Measurements from ENCODE around the gene FLT1. TPM values are rescaled to one million over a fixed set of nuclear protein-coding genes. Genes with fewer than 3 reads are reported as not detected.

FLT1 gene
- total RNA-seq, 2 experiments from 2014 or later = 21.7 to 27.4 TPM

DNA sequence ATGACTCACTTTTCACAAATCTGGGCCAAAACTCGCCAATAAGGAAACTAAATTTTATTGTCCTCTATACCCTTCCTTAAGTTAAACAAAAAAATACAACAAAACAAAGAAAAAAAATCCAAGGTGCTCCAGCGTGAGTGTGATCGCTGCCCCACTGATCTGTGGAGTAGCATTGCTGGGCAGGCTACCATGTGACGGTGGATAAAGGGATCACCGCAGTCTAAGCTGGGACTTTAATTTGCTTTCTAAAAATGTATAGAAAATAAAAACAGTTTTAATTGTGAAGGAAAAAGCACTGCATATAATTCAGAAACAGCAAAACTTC, 92.9 kb downstream of the FLT1 start:
- DNase-seq = no peak
- Mint-ChIP-seq H3K27ac (no peak overlapping the region), H3K9me3 (ENCODE audit: low read depth) (no peaks in the 10 kb centered on the region), H3K36me3 (ENCODE audit: low read depth) (peaks cover 13% of the 10 kb centered on the region), H3K4me1 (peaks cover 9% of the 10 kb centered on the region), H3K4me3 (no peak overlapping the region), H3K27me3 (peaks cover 2% of the 10 kb centered on the region)
- ChIA-PET CTCF (interaction anchor here (1.3 kb wide), 1 partner anchor 91 kb away, joined by 4 read pairs; no protein-coding TSS in a partner anchor), POLR2A (no interaction called here)
- intact Hi-C loops (cut with DNase I, micrococcal nuclease) = loop anchor here in 1 of 2 experiments (10.0 kb wide), 1 partner anchor 233 kb away; no protein-coding TSS in a partner anchor
- no peak for ATAC-seq

DNA sequence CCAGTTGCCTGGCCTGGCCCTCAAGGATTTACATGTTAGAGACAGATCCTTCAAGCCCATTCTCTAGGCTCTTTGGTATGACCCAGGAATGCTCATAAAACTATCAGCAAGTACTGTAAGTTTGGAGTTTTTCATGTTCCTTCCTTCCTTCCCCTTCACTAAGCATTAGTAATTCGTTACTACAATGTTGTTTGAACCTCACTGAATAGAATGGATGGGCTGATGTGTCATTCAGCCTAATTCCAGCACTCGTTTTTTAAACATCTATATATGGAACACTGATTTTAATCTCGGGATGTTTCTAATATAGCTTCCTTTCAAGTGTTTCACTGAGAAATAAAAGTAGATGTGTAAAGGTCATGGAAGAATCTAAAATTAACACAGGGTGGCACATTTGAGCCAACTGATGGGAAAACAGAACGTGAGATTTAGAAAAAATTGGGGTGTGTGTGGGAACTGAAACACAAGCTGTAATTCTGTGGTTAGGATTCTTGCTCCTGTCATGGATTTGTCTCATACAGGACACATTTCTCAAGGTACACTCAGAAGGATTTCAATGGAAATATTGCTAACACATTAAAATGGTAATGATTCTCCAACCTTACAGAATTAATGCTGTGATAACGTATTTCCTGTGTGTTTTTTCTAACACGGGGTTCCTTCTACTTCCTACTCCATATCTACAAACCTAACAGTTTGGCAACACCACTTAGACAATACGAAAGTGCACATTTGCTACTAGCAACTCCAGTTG, 93.4 kb downstream of the FLT1 start:
- no peak overlapping the region for H3K4me3 Mint-ChIP-seq
- POLR2A ChIA-PET = no interaction called here
- H3K4me1 Mint-ChIP-seq = peaks cover 9% of the 10 kb centered on the region
- CTCF ChIA-PET = interaction anchor here (1.3 kb wide), 1 partner anchor 92 kb away, joined by 4 read pairs; no protein-coding TSS in a partner anchor
- H3K27me3 Mint-ChIP-seq = peaks cover 2% of the 10 kb centered on the region
- ATAC-seq (peak; percentile 60), DNase-seq (no peak)
- intact Hi-C loops (cut with DNase I, micrococcal nuclease) = loop anchor here in 1 of 2 experiments (10.0 kb wide), 1 partner anchor 233 kb away; no protein-coding TSS in a partner anchor
- peak overlapping the region; percentile 47 for H3K27ac Mint-ChIP-seq
- H3K36me3 Mint-ChIP-seq (ENCODE audit: low read depth) = peaks cover 17% of the 10 kb centered on the region
- no peaks in the 10 kb centered on the region for H3K9me3 Mint-ChIP-seq (ENCODE audit: low read depth)

DNA sequence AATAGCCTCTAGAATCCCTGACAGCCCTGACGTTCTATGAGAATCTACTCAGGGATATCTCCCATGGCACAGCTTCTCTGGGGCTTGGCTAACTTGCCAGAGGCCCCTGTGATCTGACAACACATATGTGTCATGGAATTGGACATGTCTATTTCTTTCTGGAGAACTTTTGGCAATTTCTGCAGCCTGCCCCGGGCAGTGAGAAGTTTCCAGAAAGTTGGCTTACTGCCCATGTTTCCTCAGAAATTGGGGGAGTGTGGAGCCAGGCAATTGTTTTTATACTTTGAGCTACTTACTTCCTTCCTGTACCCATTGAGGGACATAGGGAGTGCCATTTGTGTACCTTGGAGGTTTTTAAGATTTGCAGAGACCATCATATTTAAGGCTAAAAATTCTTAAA, 98.9 kb downstream of the FLT1 start:
- Mint-ChIP-seq H3K9me3 (ENCODE audit: low read depth) (no peaks in the 10 kb centered on the region), H3K4me1 (no peaks in the 10 kb centered on the region), H3K27ac (no peak overlapping the region), H3K27me3 (no peaks in the 10 kb centered on the region), H3K36me3 (ENCODE audit: low read depth) (peaks cover 9% of the 10 kb centered on the region), H3K4me3 (no peak overlapping the region)
- DNase-seq (no peak), ATAC-seq (no peak)
- ChIA-PET POLR2A (interaction anchor here (0.6 kb wide), 1 partner anchor 343 kb away, joined by 5 read pairs; no protein-coding TSS in a partner anchor), CTCF (no interaction called here)
- intact Hi-C loops (cut with DNase I, micrococcal nuclease) = no loop called here

DNA sequence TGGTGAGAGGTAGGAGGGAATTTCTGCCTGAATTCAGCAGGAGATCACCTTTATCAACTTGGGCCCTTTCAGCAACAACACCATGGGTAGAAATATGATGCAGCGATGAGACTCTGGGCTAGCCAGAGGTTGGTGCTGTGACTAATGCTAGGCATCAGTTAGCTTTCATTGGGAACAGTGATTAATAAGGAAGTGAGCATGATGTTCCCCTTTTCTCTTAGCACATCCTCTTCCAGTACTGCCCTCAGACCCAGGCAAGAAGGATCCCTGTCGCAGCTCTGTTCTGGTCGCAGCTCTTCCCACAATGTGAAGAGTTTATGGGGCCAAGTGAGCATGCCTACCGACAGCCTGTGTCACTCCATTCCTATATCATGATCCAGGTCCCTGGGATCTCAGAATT, 100.5 kb downstream of the FLT1 start:
- Mint-ChIP-seq H3K36me3 (ENCODE audit: low read depth) (peaks cover 15% of the 10 kb centered on the region), H3K4me1 (no peaks in the 10 kb centered on the region), H3K4me3 (no peak overlapping the region), H3K27me3 (no peaks in the 10 kb centered on the region), H3K9me3 (ENCODE audit: low read depth) (no peaks in the 10 kb centered on the region), H3K27ac (no peak overlapping the region)
- ATAC-seq (no peak), DNase-seq (no peak)
- ChIA-PET CTCF (no interaction called here), POLR2A (no interaction called here)
- intact Hi-C loops (cut with DNase I, micrococcal nuclease) = no loop called here

DNA sequence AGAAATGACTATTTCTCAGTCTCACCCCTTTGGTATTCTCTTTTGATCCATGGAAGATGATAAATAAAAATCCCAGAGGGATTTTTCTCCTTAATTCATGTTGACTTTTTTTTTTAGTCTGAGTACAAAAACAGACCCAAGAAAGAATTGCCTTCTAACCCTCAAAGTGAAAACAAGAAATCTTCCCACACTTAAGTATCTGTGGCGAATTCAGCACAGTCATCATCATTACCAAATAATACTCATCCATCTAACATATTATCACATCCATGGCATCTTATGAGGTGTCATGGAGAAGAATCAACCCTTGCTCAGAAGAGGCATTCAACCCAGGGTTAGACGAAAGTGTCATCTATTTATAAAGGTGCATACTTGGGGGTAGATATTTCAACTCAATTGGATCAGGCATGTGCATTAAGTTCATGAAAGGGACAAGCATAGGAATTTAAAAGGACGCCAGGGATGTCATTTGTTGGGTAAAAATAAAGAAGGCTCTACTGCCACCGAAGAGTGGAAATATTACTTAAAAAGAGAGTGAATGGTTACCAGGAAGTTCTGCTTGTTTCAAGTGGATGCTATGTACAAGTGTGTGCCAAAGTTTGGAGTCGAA, 101.9 kb downstream of the FLT1 start:
- H3K4me3 Mint-ChIP-seq = no peak overlapping the region
- H3K27me3 Mint-ChIP-seq = no peaks in the 10 kb centered on the region
- no peak overlapping the region for H3K27ac Mint-ChIP-seq
- DNase-seq (no peak), ATAC-seq (no peak)
- no peaks in the 10 kb centered on the region for H3K4me1 Mint-ChIP-seq
- H3K9me3 Mint-ChIP-seq (ENCODE audit: low read depth) = no peaks in the 10 kb centered on the region
- H3K36me3 Mint-ChIP-seq (ENCODE audit: low read depth) = peaks cover 15% of the 10 kb centered on the region
- CTCF ChIA-PET = interaction anchor here (1.1 kb wide), 1 partner anchor 404 kb away, joined by 3 read pairs; no protein-coding TSS in a partner anchor
- POLR2A ChIA-PET = no interaction called here
- intact Hi-C loops (cut with DNase I, micrococcal nuclease) = no loop called here

DNA sequence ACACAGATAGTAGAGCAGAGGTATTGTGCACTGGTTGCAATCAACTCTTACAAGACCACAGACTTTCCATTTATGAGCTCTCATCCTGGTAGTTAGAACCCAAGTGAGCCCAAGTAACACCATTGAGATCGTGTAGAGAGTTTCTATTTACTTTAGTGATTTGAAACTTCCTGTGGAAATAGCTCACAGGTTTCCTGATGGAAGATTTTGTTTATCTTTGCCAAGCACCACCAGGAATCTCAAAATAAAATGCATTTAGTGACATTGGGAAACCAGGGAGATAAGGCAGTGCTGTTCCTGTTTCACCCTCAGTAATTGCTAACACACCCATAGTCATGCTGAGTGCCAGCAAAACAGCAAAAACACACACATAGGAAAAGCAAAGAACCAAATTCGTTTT, 102.5 kb downstream of the FLT1 start:
- CTCF ChIA-PET = interaction anchor here (1.1 to 1.3 kb wide), 2 partner anchors 11 to 404 kb away, joined by 3 read pairs; no protein-coding TSS in a partner anchor
- no peak overlapping the region for H3K4me3 Mint-ChIP-seq
- intact Hi-C loops (cut with DNase I, micrococcal nuclease) = no loop called here
- ATAC-seq = no peak
- no peak for DNase-seq
- H3K9me3 Mint-ChIP-seq (ENCODE audit: low read depth) = no peaks in the 10 kb centered on the region
- POLR2A ChIA-PET = no interaction called here
- H3K4me1 Mint-ChIP-seq = no peaks in the 10 kb centered on the region
- H3K27ac Mint-ChIP-seq = no peak overlapping the region
- H3K36me3 Mint-ChIP-seq (ENCODE audit: low read depth) = peaks cover 15% of the 10 kb centered on the region
- H3K27me3 Mint-ChIP-seq = no peaks in the 10 kb centered on the region

DNA sequence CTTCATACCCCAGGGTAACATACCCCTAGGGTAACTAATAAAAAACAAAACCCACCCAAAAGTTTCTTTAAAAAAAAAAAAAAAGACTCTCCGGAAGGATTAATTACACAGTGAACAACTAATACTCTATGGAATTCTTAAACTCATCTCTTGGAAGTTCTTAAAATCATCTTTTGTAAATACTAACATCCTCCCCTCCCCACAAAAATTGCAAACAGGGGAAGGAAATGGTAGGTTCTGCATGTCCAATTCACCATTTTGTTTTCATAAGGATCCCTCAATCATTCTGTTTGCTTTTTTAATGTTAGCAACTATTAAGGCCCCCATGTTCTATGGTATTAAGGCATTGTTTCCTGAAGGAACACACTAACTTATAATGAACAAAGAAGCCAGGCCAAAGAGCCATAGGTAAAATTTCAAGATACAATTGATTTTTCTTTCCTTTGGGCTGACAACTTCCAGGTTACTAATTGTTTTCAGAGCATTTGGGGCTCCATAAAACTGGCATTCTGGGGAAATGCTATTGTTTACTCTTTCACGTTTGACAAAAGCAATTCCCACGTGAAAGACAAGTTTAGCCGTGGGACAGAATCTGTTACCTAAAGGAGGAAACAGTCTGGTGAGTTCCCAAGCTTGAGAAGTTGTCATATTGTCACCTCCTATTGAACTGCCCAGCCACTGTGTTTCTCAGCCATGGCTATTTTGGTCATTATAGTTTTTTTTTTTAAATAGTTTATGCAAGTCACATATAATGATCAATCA, 107.0 kb downstream of the FLT1 start:
- Mint-ChIP-seq H3K9me3 (ENCODE audit: low read depth) (no peaks in the 10 kb centered on the region), H3K27me3 (peaks cover 2% of the 10 kb centered on the region), H3K4me3 (no peak overlapping the region), H3K36me3 (ENCODE audit: low read depth) (peaks cover 12% of the 10 kb centered on the region), H3K27ac (no peak overlapping the region), H3K4me1 (no peaks in the 10 kb centered on the region)
- intact Hi-C loops (cut with DNase I, micrococcal nuclease) = no loop called here
- CTCF ChIA-PET = interaction anchor here (0.6 kb wide), 1 partner anchor 235 kb away, joined by 3 read pairs; no protein-coding TSS in a partner anchor
- POLR2A ChIA-PET = no interaction called here
- DNase-seq = no peak
- no peak for ATAC-seq

DNA sequence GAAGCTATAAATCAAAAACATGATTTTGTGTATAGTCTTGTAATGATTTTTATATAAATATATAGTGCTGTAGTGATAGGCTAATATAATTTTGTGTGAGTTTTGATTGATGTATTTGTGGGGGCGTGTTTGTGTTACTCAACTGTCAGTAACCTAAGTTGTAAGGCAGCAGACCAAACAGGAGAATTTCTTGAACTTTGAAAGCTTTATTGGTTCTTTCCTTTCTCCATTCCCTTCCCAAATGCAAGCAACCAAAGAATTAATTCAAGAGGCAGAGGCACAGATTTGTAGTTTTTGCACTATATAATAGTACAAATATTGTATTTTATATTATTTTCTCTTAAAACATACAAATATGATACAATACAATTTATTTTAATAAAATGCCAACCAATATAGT, 109.6 kb downstream of the FLT1 start:
- peaks cover 16% of the 10 kb centered on the region for H3K36me3 Mint-ChIP-seq (ENCODE audit: low read depth)
- POLR2A ChIA-PET = no interaction called here
- DNase-seq (no peak), ATAC-seq (no peak)
- no peak overlapping the region for H3K4me3 Mint-ChIP-seq
- CTCF ChIA-PET = interaction anchor here (1.1 kb wide), 1 partner anchor 23 kb away, joined by 3 read pairs; no protein-coding TSS in a partner anchor
- no peaks in the 10 kb centered on the region for H3K4me1 Mint-ChIP-seq
- intact Hi-C loops (cut with DNase I, micrococcal nuclease) = no loop called here
- H3K27ac Mint-ChIP-seq = no peak overlapping the region
- no peaks in the 10 kb centered on the region for H3K9me3 Mint-ChIP-seq (ENCODE audit: low read depth)
- H3K27me3 Mint-ChIP-seq = peaks cover 2% of the 10 kb centered on the region

DNA sequence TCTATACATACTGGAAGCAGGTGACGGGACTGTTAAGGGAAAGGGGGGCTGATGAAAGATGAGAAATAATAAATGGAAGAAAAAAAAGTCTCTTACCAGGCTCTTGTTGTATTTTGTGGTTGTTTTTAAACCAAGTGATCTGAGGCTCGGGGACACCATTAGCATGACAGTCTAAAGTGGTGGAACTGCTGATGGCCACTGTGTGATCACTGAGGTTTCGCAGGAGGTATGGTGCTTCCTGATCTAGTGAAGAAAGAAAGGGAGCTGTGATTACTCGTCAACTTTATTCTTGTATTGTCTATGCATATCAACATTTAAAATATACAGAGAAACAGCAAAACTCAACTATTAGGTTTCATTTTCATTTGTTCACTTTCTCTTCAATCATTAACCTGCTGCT, 110.1 kb downstream of the FLT1 start:
- H3K27ac Mint-ChIP-seq = no peak overlapping the region
- H3K9me3 Mint-ChIP-seq (ENCODE audit: low read depth) = no peaks in the 10 kb centered on the region
- no peaks in the 10 kb centered on the region for H3K4me1 Mint-ChIP-seq
- no peak for ATAC-seq
- POLR2A ChIA-PET = no interaction called here
- H3K27me3 Mint-ChIP-seq = peaks cover 2% of the 10 kb centered on the region
- DNase-seq = no peak
- no peak overlapping the region for H3K4me3 Mint-ChIP-seq
- H3K36me3 Mint-ChIP-seq (ENCODE audit: low read depth) = peaks cover 13% of the 10 kb centered on the region
- intact Hi-C loops (cut with DNase I, micrococcal nuclease) = no loop called here
- CTCF ChIA-PET = interaction anchor here (1.1 kb wide), 1 partner anchor 24 kb away, joined by 3 read pairs; no protein-coding TSS in a partner anchor

DNA sequence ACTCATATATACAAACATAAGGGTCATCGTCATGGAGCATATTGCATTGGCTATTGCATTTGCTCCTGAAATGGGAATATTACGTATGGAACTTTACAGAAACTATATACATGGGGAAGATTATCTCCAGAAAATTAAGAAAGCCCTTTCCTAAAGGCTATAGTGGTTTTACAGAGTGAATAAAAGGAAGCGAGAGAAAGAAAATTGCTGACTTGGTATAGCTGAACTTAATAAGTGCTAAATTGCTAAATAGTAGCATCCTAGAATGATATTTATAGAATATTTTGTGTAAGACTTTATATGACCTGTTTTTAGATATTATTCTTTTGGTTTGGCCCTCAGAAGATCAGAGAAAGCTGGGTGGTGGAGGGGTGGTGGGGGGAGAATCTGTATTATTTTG, 114.6 kb downstream of the FLT1 start:
- CTCF ChIA-PET = interaction anchor here (0.6 to 1.4 kb wide), 5 partner anchors 9 to 52 kb away, joined by 3 read pairs; no protein-coding TSS in a partner anchor
- intact Hi-C loops (cut with DNase I, micrococcal nuclease) = no loop called here
- Mint-ChIP-seq H3K27me3 (no peaks in the 10 kb centered on the region), H3K4me1 (no peaks in the 10 kb centered on the region), H3K9me3 (ENCODE audit: low read depth) (no peaks in the 10 kb centered on the region), H3K36me3 (ENCODE audit: low read depth) (peaks cover 9% of the 10 kb centered on the region), H3K27ac (no peak overlapping the region), H3K4me3 (no peak overlapping the region)
- ATAC-seq (no peak), DNase-seq (no peak)
- POLR2A ChIA-PET = no interaction called here

DNA sequence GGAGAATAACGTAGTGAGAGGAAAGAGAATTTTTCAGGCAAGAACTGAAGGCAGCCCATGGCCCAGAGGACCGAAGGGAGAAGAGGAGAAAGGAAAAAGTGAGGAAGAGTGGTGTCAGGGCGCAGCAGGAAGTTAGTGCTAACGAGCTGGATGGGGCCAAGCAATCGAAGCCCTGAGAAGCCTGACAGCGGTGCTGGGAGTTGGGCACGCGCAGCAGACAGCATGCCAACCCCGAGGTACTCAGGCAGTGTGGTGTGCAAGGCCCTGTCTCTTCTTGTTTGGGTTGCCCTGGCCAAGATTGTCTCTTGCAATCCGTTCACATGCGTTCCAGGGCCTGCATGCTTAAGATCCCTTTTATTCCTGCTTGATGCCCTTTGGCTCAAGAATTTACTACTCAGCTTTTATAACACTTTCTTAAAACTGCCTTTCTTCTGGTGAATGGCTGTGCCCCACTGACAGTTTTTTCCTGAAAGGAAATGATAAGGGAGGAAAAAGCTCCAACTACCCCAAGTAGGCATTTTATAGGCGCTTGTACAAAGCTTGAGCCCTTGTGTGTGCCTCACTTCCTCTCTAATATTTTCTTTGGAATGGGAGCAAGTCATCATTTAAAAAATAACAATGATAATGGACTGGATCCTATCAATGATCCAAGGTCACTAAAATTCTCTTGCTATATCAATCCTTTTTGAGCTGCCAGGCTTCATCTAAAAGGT, 115.4 kb downstream of the FLT1 start:
- H3K36me3 Mint-ChIP-seq (ENCODE audit: low read depth) = peaks cover 7% of the 10 kb centered on the region
- H3K4me1 Mint-ChIP-seq = no peaks in the 10 kb centered on the region
- H3K4me3 Mint-ChIP-seq = no peak overlapping the region
- intact Hi-C loops (cut with DNase I, micrococcal nuclease) = no loop called here
- DNase-seq = no peak
- POLR2A ChIA-PET = interaction anchor here (0.6 kb wide), 1 partner anchor 244 kb away, joined by 4 read pairs; no protein-coding TSS in a partner anchor
- H3K9me3 Mint-ChIP-seq (ENCODE audit: low read depth) = no peaks in the 10 kb centered on the region
- no peaks in the 10 kb centered on the region for H3K27me3 Mint-ChIP-seq
- ATAC-seq = no peak
- CTCF ChIA-PET = interaction anchor here (0.6 to 1.2 kb wide), 2 partner anchors 29 to 30 kb away, joined by 3 read pairs; no protein-coding TSS in a partner anchor
- no peak overlapping the region for H3K27ac Mint-ChIP-seq

Measured in activated CD4-positive, alpha-beta T cell treated with anti-CD3 and anti-CD28 coated beads for 36 hours (primary cell).